ENCODE measurements around the gene RPS6KA5. TPM values are rescaled to one million over a fixed set of nuclear protein-coding genes. Genes with fewer than 3 reads are reported as not detected.

Gene RPS6KA5
- total and polyA plus RNA-seq, 4 donors, result 1.1 to 14.8 (median 5.6) TPM

DNA sequence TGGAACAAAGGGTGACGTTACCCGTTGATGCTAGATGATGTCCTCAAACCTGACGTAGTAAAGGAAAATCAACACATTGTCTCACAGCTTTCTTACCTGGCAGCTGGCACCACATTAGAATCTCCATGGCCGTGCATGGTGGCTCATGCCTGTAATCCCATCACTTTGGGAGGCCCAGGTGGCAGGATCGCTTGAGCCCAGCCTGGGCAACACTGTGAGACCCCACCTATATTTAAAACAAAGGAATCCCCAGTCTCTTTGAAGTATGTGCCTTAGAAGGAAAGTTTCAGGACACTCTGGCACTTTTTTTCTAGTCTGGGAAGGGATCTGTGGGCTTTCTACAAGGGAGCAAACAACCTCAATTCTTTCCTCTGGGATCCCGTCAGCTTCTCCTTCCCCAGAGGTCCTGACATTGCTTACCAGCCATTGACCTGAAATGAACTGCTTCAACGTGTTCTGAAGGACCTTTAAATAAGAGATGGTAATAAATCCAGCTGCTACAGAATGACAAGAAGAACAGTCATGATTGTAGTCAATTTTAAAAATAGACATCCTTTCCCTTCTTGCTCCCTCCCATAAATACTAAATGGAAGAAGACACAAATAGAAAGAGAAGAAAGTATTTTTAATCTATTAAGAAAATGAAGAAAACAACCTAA is 210.5 kb downstream of the RPS6KA5 start:
- Histone ChIP-seq H3K4me1 (ENCODE audit: control insufficient read depth in 5 of 5, insufficient read depth in 5 of 5, low read length in 5 of 5) (peaks cover 0 to 4% (median 0%) of the 10 kb centered on the region in 5 donors), H3K36me3 (ENCODE audit: control insufficient read depth in 4 of 4, insufficient read depth in 4 of 4, low read length in 4 of 4) (no peaks in the 10 kb centered on the region), H3K9ac (ENCODE audit: insufficient read depth in 1 of 2, low read length in 2 of 2) (no peak overlapping the region), H3K27me3 (ENCODE audit: control insufficient read depth in 3 of 3, insufficient read depth in 3 of 3, low read length in 2 of 3) (no peaks in the 10 kb centered on the region), H3K27ac (ENCODE audit: low read depth in 1 of 2, low read length in 1 of 2) (no peak overlapping the region), H3K4me3 (no peak overlapping the region), H3K9me3 (ENCODE audit: control insufficient read depth in 4 of 4, insufficient read depth in 3 of 4, low read length in 3 of 4) (no peaks in the 10 kb centered on the region)
- DNase-seq (no peak), ATAC-seq (ENCODE audit: insufficient read depth, low FRiP score) (no peak)
- TF ChIP-seq, protein P1, sequence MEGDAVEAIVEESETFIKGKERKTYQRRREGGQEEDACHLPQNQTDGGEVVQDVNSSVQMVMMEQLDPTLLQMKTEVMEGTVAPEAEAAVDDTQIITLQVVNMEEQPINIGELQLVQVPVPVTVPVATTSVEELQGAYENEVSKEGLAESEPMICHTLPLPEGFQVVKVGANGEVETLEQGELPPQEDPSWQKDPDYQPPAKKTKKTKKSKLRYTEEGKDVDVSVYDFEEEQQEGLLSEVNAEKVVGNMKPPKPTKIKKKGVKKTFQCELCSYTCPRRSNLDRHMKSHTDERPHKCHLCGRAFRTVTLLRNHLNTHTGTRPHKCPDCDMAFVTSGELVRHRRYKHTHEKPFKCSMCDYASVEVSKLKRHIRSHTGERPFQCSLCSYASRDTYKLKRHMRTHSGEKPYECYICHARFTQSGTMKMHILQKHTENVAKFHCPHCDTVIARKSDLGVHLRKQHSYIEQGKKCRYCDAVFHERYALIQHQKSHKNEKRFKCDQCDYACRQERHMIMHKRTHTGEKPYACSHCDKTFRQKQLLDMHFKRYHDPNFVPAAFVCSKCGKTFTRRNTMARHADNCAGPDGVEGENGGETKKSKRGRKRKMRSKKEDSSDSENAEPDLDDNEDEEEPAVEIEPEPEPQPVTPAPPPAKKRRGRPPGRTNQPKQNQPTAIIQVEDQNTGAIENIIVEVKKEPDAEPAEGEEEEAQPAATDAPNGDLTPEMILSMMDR (IDR thresholded peaks at IDR 0.05; ENCODE audit: control extremely low read depth, extremely low read depth), result no peak
- WGBS, 2 donors, result 79 to 84% methylated on average over 7 of the region's 7 CpGs

DNA sequence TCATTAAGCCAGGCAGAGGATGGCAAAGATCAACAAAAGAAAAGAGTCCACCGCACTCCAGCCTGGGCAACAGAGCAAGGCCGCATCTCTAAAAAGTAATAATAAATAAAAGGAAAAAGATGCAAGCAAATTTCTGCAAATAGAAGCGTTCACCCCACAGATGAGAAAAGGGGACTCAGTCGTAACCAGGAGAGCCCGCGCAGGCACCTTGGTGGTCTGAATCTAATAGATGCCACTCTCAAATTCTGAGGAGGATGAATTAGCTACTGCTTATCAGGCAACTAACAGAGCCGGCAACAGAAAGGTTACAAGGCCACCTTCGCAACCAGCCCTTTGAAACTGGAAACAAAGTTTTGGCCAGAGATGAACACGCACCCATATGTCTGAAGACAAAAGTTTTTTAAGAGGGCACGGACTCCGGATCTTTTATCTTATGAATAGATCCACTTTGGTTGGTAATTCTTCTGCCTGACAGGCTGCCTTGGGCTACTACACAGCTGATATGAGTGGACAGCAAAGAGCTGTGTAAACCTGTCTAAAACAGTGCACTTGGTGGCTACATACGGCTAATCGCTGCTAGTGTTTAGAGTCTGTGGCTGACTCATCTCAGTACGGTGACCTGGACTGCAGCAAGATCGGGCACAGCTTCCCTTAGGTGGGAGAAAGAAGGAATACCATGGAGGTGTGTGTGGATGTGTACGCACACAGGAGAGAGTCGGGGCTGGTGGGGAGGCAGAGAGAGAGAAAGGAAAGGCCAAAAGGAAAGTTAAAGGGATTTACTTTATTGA is 211.3 kb downstream of the RPS6KA5 start:
- no peak overlapping the region for H3K4me3 ChIP-seq
- TF ChIP-seq, protein P1 (IDR thresholded peaks at IDR 0.05; ENCODE audit: control extremely low read depth, extremely low read depth), result no peak
- WGBS, 2 donors, result 91 to 95% methylated on average over 17 of the region's 17 CpGs
- no peak for ATAC-seq (ENCODE audit: insufficient read depth, low FRiP score)
- no peak overlapping the region for H3K27ac ChIP-seq (ENCODE audit: low read depth in 1 of 2, low read length in 1 of 2)
- H3K9me3 ChIP-seq (ENCODE audit: control insufficient read depth in 4 of 4, insufficient read depth in 3 of 4, low read length in 3 of 4), result no peaks in the 10 kb centered on the region
- peaks cover 0 to 4% (median 0%) of the 10 kb centered on the region in 5 donors for H3K4me1 ChIP-seq (ENCODE audit: control insufficient read depth in 5 of 5, insufficient read depth in 5 of 5, low read length in 5 of 5)
- no peak overlapping the region for H3K9ac ChIP-seq (ENCODE audit: insufficient read depth in 1 of 2, low read length in 2 of 2)
- no peaks in the 10 kb centered on the region for H3K27me3 ChIP-seq (ENCODE audit: control insufficient read depth in 3 of 3, insufficient read depth in 3 of 3, low read length in 2 of 3)
- no peaks in the 10 kb centered on the region for H3K36me3 ChIP-seq (ENCODE audit: control insufficient read depth in 4 of 4, insufficient read depth in 4 of 4, low read length in 4 of 4)
- DNase-seq, result no peak

DNA sequence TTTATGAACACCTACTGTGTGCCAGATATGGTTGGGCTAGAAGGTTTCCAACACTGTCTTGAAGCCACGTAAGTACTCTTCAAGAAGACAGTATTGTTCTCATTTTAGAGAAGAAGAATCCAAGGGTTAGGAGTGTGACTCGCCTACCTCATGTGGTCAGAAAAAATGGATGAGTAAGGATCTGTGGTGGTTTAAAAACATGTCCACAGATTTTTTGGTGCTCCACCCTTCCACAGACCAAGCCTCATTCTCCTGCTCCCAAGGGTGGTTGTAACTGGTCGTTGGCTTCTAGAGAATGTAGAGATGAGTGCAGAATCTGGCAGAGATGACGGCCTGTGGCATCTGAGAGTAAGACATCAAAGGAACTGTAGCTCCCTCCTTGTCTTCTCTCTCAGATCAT is 213.9 kb downstream of the RPS6KA5 start:
- H3K9ac ChIP-seq (ENCODE audit: insufficient read depth in 1 of 2, low read length in 2 of 2), result no peak overlapping the region
- H3K4me1 ChIP-seq (ENCODE audit: control insufficient read depth in 5 of 5, insufficient read depth in 5 of 5, low read length in 5 of 5), result peaks cover 0 to 4% (median 0%) of the 10 kb centered on the region in 5 donors
- no peak overlapping the region for H3K4me3 ChIP-seq
- H3K27me3 ChIP-seq (ENCODE audit: control insufficient read depth in 3 of 3, insufficient read depth in 3 of 3, low read length in 2 of 3), result no peaks in the 10 kb centered on the region
- no peak overlapping the region for H3K27ac ChIP-seq (ENCODE audit: low read depth in 1 of 2, low read length in 1 of 2)
- H3K36me3 ChIP-seq (ENCODE audit: control insufficient read depth in 4 of 4, insufficient read depth in 4 of 4, low read length in 4 of 4), result no peaks in the 10 kb centered on the region
- no peak for ATAC-seq (ENCODE audit: insufficient read depth, low FRiP score)
- WGBS, 2 donors, result 93% methylated on average over 4 of the region's 4 CpGs
- no peaks in the 10 kb centered on the region for H3K9me3 ChIP-seq (ENCODE audit: control insufficient read depth in 4 of 4, insufficient read depth in 3 of 4, low read length in 3 of 4)
- DNase-seq, result no peak
- TF ChIP-seq, protein P1 (IDR thresholded peaks at IDR 0.05; ENCODE audit: control extremely low read depth, extremely low read depth), result no peak

Data from lung (tissue), 12 donors.